Upper lobe of right lung (tissue), 1 donor: Measurements from ENCODE around the gene SLC23A2. TPM values are rescaled to one million over a fixed set of nuclear protein-coding genes. Genes with fewer than 3 reads are reported as not detected.

Experiments
- ATAC-seq: fragments of 200-7000 bp; cut with Tn5 transposase; one replicate; pipeline ENCODE4 v1.9.1; 2020; ENCODE audit warnings: mild to moderate bottlenecking, moderate library complexity
- DNase-seq: peaks from one replicate; pipeline ENCODE4 v3.0.0-alpha.2; 2020
- H3K27ac ChIP-seq: fragments of 200-600 bp; one replicate; pipeline ENCODE4 v1.8.0; 2022
- H3K27me3 ChIP-seq: fragments of 200-600 bp; one replicate; pipeline ENCODE4 v1.8.0; 2022; ENCODE audit warnings: mild to moderate bottlenecking
- H3K36me3 ChIP-seq: fragments of 200-600 bp; one replicate; pipeline ENCODE4 v1.8.0; 2022
- H3K4me1 ChIP-seq: fragments of 200-600 bp; one replicate; pipeline ENCODE4 v1.8.0; 2022
- H3K4me3 ChIP-seq: fragments of 200-600 bp; one replicate; pipeline ENCODE4 v1.8.0; 2022; ENCODE audit warnings: mild to moderate bottlenecking
- H3K9me3 ChIP-seq: fragments of 200-600 bp; one replicate; pipeline ENCODE4 v1.8.0; 2022
- CTCF ChIP-seq: fragments of 200-600 bp; IDR thresholded peaks from one replicate; pipeline ENCODE4 v1.8.0; 2022; ENCODE audit warnings: antibody characterized with exemption
- intact Hi-C: fragments of 100-400 bp; cut with DNase I; formaldehyde crosslinking; loops from one replicate; pipeline ENCODE4 v1.11.0; 2022
- total RNA-seq: library from RNA; stranded (reverse); fragmentation: NEBNext Ultra II Directional; extraction: Animal tissue kit (Norgen Biotek cat#: 25700); gene quantifications from one replicate; pipeline ENCODE4 v1.2.1, GENCODE V29; 2021
- donor health status: DM: no; HTN: yes; CAD: no; lungs with severe emphysema.

The SLC23A2 gene
- total RNA-seq, 1 donor from 2014 or later = 26.2 TPM

- no peak for DNase-seq
- TF ChIP-seq CTCF = no peak
- Histone ChIP-seq H3K27ac (no peak overlapping the region), H3K9me3 (no peaks in the 10 kb centered on the region), H3K36me3 (no peaks in the 10 kb centered on the region), H3K4me1 (peaks cover 23% of the 10 kb centered on the region), H3K27me3 (no peaks in the 10 kb centered on the region), H3K4me3 (no peak overlapping the region)
- intact Hi-C loops = no loop called here
- no peak for ATAC-seq
Measured at GRCh38 chr20:5002077-5002413, 735 bp upstream of the SLC23A2 start.

- Histone ChIP-seq H3K27ac (peak overlapping the region; percentile 30), H3K4me3 (peak overlapping the region; percentile 91), H3K9me3 (no peaks in the 10 kb centered on the region), H3K36me3 (no peaks in the 10 kb centered on the region), H3K4me1 (peaks cover 23% of the 10 kb centered on the region), H3K27me3 (no peaks in the 10 kb centered on the region)
- TF ChIP-seq CTCF = no peak
- peak; percentile 76 for DNase-seq
- intact Hi-C loops = no loop called here
- peak; percentile 64 for ATAC-seq
Measured at GRCh38 chr20:5000263-5001173, 792 bp downstream of the SLC23A2 start.

- Histone ChIP-seq H3K27me3 (no peaks in the 10 kb centered on the region), H3K9me3 (no peaks in the 10 kb centered on the region), H3K36me3 (no peaks in the 10 kb centered on the region), H3K27ac (no peak overlapping the region), H3K4me1 (peaks cover 23% of the 10 kb centered on the region), H3K4me3 (peak overlapping the region; percentile 91)
- DNase-seq = no peak
- ATAC-seq = no peak
- intact Hi-C loops = no loop called here
- no peak for TF ChIP-seq CTCF
Measured at GRCh38 chr20:4999788-5000187, 1.5 kb downstream of the SLC23A2 start.

- no peaks in the 10 kb centered on the region for H3K27me3 ChIP-seq
- ATAC-seq (no peak), DNase-seq (no peak)
- H3K27ac ChIP-seq = no peak overlapping the region
- no peaks in the 10 kb centered on the region for H3K36me3 ChIP-seq
- no peak overlapping the region for H3K4me3 ChIP-seq
- H3K4me1 ChIP-seq = peaks cover 23% of the 10 kb centered on the region
- intact Hi-C loops = no loop called here
- H3K9me3 ChIP-seq = no peaks in the 10 kb centered on the region
- TF ChIP-seq CTCF = no peak
Measured at GRCh38 chr20:4998160-4998651, 3.1 kb downstream of the SLC23A2 start.

GRCh38 chr20:4997222-4997621 lies 4.1 kb downstream of the SLC23A2 start:
- no peaks in the 10 kb centered on the region for H3K27me3 ChIP-seq
- H3K4me1 ChIP-seq = peaks cover 23% of the 10 kb centered on the region
- H3K4me3 ChIP-seq = no peak overlapping the region
- no peak overlapping the region for H3K27ac ChIP-seq
- DNase-seq (no peak), ATAC-seq (no peak)
- no peak for TF ChIP-seq CTCF
- H3K36me3 ChIP-seq = no peaks in the 10 kb centered on the region
- no peaks in the 10 kb centered on the region for H3K9me3 ChIP-seq
- intact Hi-C loops = no loop called here
